Stimulated activated naive B cell treated with anti-CD40 and anti-IgM and Interleukin-4, amounts not matched to agents 10 μg/mL and 1 μg/mL and 100 μg/mL, for 72 hours (primary cell): Measurements from ENCODE around the gene RMRP.
A peak's percentile ranks its signal among the peaks of the same experiment; 100 is the strongest.

Source experiments
- ATAC-seq, 2 donors: fragments of 150-1000 bp; cut with Tn5 transposase; replicated peaks; 2 replicates each; pipeline ENCODE4 v1.10.0; 2021; ENCODE audit warnings: moderate library complexity in 1 of 2
- DNase-seq: peaks from one replicate; pipeline ENCODE4 v3.0.0; 2021
- H3K27ac Mint-ChIP-seq: one replicate; pipeline ENCODE4 v1.8.0; 2022; ENCODE audit warnings: mild to moderate bottlenecking, mixed read lengths
- H3K27me3 Mint-ChIP-seq, 2 donors: one replicate each; pipeline ENCODE4 v1.8.0; 2022; ENCODE audit warnings: mixed read lengths in 2 of 2
- H3K36me3 Mint-ChIP-seq, 2 donors: one replicate each; pipeline ENCODE4 v1.8.0; 2022; ENCODE audit warnings: mixed read lengths in 2 of 2, mild to moderate bottlenecking in 1 of 2
- H3K4me1 Mint-ChIP-seq, 2 donors: one replicate each; pipeline ENCODE4 v1.8.0; 2022; ENCODE audit warnings: mixed read lengths in 2 of 2, mild to moderate bottlenecking in 1 of 2
- H3K4me3 Mint-ChIP-seq, 2 donors: one replicate each; pipeline ENCODE4 v1.8.0; 2022; ENCODE audit warnings: mild to moderate bottlenecking in 2 of 2, mixed read lengths in 2 of 2, moderate library complexity in 1 of 2
- H3K9me3 Mint-ChIP-seq, 2 donors: one replicate each; pipeline ENCODE4 v1.8.0; 2022; ENCODE audit warnings: mixed read lengths in 2 of 2, mild to moderate bottlenecking in 1 of 2

RMRP gene

GRCh38 chr9:35657546-35658136 lies at the start of gene RMRP:
TSS of gene RMRP (minus strand) at chr9:35658019.
- Mint-ChIP-seq H3K27me3 (peaks cover 5% of the 10 kb centered on the region in 2 donors), H3K4me3 (peak within 1 kb of the TSS; percentile 93 to 95), H3K27ac (peak within 1 kb of the TSS; percentile 99), H3K36me3 (peaks cover 24 to 35% of the 10 kb centered on the region in 2 donors), H3K9me3 (peaks cover 0 to 2% of the 10 kb centered on the region in 2 donors), H3K4me1 (peaks cover 50 to 66% of the 10 kb centered on the region in 2 donors)
- ATAC-seq (peak; percentile 91), DNase-seq (peak; percentile 94)

- DNase-seq: no peak
- Mint-ChIP-seq H3K4me3 (no peak overlapping the region), H3K4me1 (peaks cover 5 to 11% of the 10 kb centered on the region in 2 donors), H3K36me3 (peaks cover 66 to 83% of the 10 kb centered on the region in 2 donors), H3K27me3 (no peaks in the 10 kb centered on the region), H3K27ac (no peak overlapping the region), H3K9me3 (no peaks in the 10 kb centered on the region)
- ATAC-seq: no peak
These were observed 49.1 kb upstream of the RMRP start for GRCh38 chr9:35706951-35707350.

- peak overlapping the region; percentile 3 for H3K27ac Mint-ChIP-seq
- ATAC-seq: no peak
These were observed 48.1 kb upstream of the RMRP start for GRCh38 chr9:35705836-35706430.

GRCh38 chr9:35705372-35705771 lies 47.6 kb upstream of the RMRP start:
- H3K9me3 Mint-ChIP-seq: no peaks in the 10 kb centered on the region
- ATAC-seq: no peak

More at GRCh38 chr9:35705836-35706430, 48.1 kb upstream of the RMRP start:
- H3K36me3 Mint-ChIP-seq: peaks cover 56 to 74% of the 10 kb centered on the region in 2 donors
- DNase-seq: no peak
- no peaks in the 10 kb centered on the region for H3K27me3 Mint-ChIP-seq
- H3K4me3 Mint-ChIP-seq: no peak overlapping the region
- no peaks in the 10 kb centered on the region for H3K9me3 Mint-ChIP-seq
- H3K4me1 Mint-ChIP-seq: peaks cover 5% of the 10 kb centered on the region in 2 donors

GRCh38 chr9:35703906-35704672 lies 46.3 kb upstream of the RMRP start:
- DNase-seq (no peak), ATAC-seq (no peak)
- H3K27ac Mint-ChIP-seq: no peak overlapping the region
- no peak overlapping the region for H3K4me3 Mint-ChIP-seq
- H3K4me1 Mint-ChIP-seq: peaks cover 5% of the 10 kb centered on the region in 2 donors
- H3K27me3 Mint-ChIP-seq: no peaks in the 10 kb centered on the region
- H3K9me3 Mint-ChIP-seq: no peaks in the 10 kb centered on the region
- H3K36me3 Mint-ChIP-seq: peaks cover 44 to 63% of the 10 kb centered on the region in 2 donors

More at GRCh38 chr9:35705372-35705771, 47.6 kb upstream of the RMRP start:
- H3K27ac Mint-ChIP-seq: no peak overlapping the region
- no peak overlapping the region for H3K4me3 Mint-ChIP-seq
- no peak for DNase-seq
- peaks cover 5% of the 10 kb centered on the region in 2 donors for H3K4me1 Mint-ChIP-seq
- peaks cover 50 to 69% of the 10 kb centered on the region in 2 donors for H3K36me3 Mint-ChIP-seq
- H3K27me3 Mint-ChIP-seq: no peaks in the 10 kb centered on the region

GRCh38 chr9:35702696-35703095 lies 44.9 kb upstream of the RMRP start:
- H3K36me3 Mint-ChIP-seq: peaks cover 41 to 59% of the 10 kb centered on the region in 2 donors
- H3K4me1 Mint-ChIP-seq: peaks cover 5 to 7% of the 10 kb centered on the region in 2 donors
- H3K27me3 Mint-ChIP-seq: no peaks in the 10 kb centered on the region
- peak overlapping the region; percentile 72 for H3K27ac Mint-ChIP-seq
- ATAC-seq (no peak), DNase-seq (no peak)
- H3K9me3 Mint-ChIP-seq: no peaks in the 10 kb centered on the region
- H3K4me3 Mint-ChIP-seq: no peak overlapping the region

- no peaks in the 10 kb centered on the region for H3K27me3 Mint-ChIP-seq
- peaks cover 12 to 22% of the 10 kb centered on the region in 2 donors for H3K4me1 Mint-ChIP-seq
- H3K4me3 Mint-ChIP-seq: no peak overlapping the region
- no peaks in the 10 kb centered on the region for H3K9me3 Mint-ChIP-seq
- ATAC-seq (no peak), DNase-seq (no peak)
- H3K36me3 Mint-ChIP-seq: peaks cover 44 to 57% of the 10 kb centered on the region in 2 donors
- no peak overlapping the region for H3K27ac Mint-ChIP-seq
These were observed 43.1 kb upstream of the RMRP start for GRCh38 chr9:35700942-35701341.

- Mint-ChIP-seq H3K27ac (no peak overlapping the region), H3K27me3 (no peaks in the 10 kb centered on the region), H3K36me3 (peaks cover 41 to 49% of the 10 kb centered on the region in 2 donors), H3K4me1 (peaks cover 12 to 22% of the 10 kb centered on the region in 2 donors), H3K9me3 (no peaks in the 10 kb centered on the region), H3K4me3 (no peak overlapping the region)
- DNase-seq (no peak), ATAC-seq (no peak)
These were observed 42.2 kb upstream of the RMRP start for GRCh38 chr9:35700031-35700430.

- Mint-ChIP-seq H3K27ac (no peak overlapping the region), H3K4me3 (no peak overlapping the region), H3K27me3 (no peaks in the 10 kb centered on the region), H3K4me1 (peaks cover 12 to 21% of the 10 kb centered on the region in 2 donors), H3K9me3 (no peaks in the 10 kb centered on the region), H3K36me3 (peaks cover 31% of the 10 kb centered on the region in 2 donors)
- DNase-seq (no peak), ATAC-seq (no peak)
These were observed 40.4 kb upstream of the RMRP start for GRCh38 chr9:35698231-35698630.

- Mint-ChIP-seq H3K36me3 (peaks cover 24% of the 10 kb centered on the region in 2 donors), H3K4me1 (peaks cover 9 to 17% of the 10 kb centered on the region in 2 donors), H3K27ac (no peak overlapping the region), H3K4me3 (no peak overlapping the region), H3K9me3 (no peaks in the 10 kb centered on the region), H3K27me3 (no peaks in the 10 kb centered on the region)
- ATAC-seq (no peak), DNase-seq (no peak)
These were observed 39.7 kb upstream of the RMRP start for GRCh38 chr9:35697486-35697885.

GRCh38 chr9:35696520-35697215 lies 38.8 kb upstream of the RMRP start:
- Mint-ChIP-seq H3K36me3 (peaks cover 24% of the 10 kb centered on the region in 2 donors), H3K27me3 (no peaks in the 10 kb centered on the region), H3K4me3 (no peak overlapping the region), H3K9me3 (no peaks in the 10 kb centered on the region), H3K27ac (peak overlapping the region; percentile 62), H3K4me1 (peaks cover 13 to 22% of the 10 kb centered on the region in 2 donors)
- peak; percentile 47 for DNase-seq
- ATAC-seq: peak; percentile 88 to 92

GRCh38 chr9:35695943-35696401 lies 38.2 kb upstream of the RMRP start:
- H3K4me1 Mint-ChIP-seq: peaks cover 15 to 29% of the 10 kb centered on the region in 2 donors
- no peaks in the 10 kb centered on the region for H3K9me3 Mint-ChIP-seq
- DNase-seq (no peak), ATAC-seq (no peak)
- no peak overlapping the region for H3K4me3 Mint-ChIP-seq
- H3K27ac Mint-ChIP-seq: peak overlapping the region; percentile 37
- H3K27me3 Mint-ChIP-seq: no peaks in the 10 kb centered on the region
- peaks cover 24% of the 10 kb centered on the region in 2 donors for H3K36me3 Mint-ChIP-seq

GRCh38 chr9:35691757-35692301 lies 34.0 kb upstream of the RMRP start:
- H3K9me3 Mint-ChIP-seq: no peaks in the 10 kb centered on the region
- no peak overlapping the region for H3K27ac Mint-ChIP-seq
- peaks cover 21 to 39% of the 10 kb centered on the region in 2 donors for H3K4me1 Mint-ChIP-seq
- no peak for ATAC-seq
- H3K4me3 Mint-ChIP-seq: peak overlapping the region; percentile 92 to 93
- H3K36me3 Mint-ChIP-seq: peaks cover 6% of the 10 kb centered on the region in 2 donors
- no peaks in the 10 kb centered on the region for H3K27me3 Mint-ChIP-seq
- DNase-seq: no peak

GRCh38 chr9:35691334-35691650 lies 33.5 kb upstream of the RMRP start:
- H3K4me3 Mint-ChIP-seq: peak overlapping the region; percentile 92 to 93
- H3K4me1 Mint-ChIP-seq: peaks cover 18 to 34% of the 10 kb centered on the region in 2 donors
- ATAC-seq: peak in 1 of 2 donors; percentile 37
- H3K27ac Mint-ChIP-seq: peak overlapping the region; percentile 80
- no peaks in the 10 kb centered on the region for H3K27me3 Mint-ChIP-seq
- DNase-seq: no peak
- peaks cover under 1 to 1% of the 10 kb centered on the region in 2 donors for H3K36me3 Mint-ChIP-seq
- no peaks in the 10 kb centered on the region for H3K9me3 Mint-ChIP-seq
